Psoas muscle (tissue), 8 donors: ENCODE measurements around the gene PHF14. TPM values are rescaled to one million over a fixed set of nuclear protein-coding genes. Genes with fewer than 3 reads are reported as not detected.

Experiments
- ATAC-seq, 4 donors: fragments of 200-7000 bp; cut with Tn5 transposase; one replicate each; pipeline ENCODE4 v1.9.1; 2020; ENCODE audit warnings: moderate library complexity in 3 of 4, mild to moderate bottlenecking in 2 of 4
- DNase-seq, 2 donors: peaks; one replicate each; pipeline ENCODE4 v3.0.0-alpha.2; 2020
- H3K27ac ChIP-seq: fragments of 200-600 bp; one replicate; pipeline ENCODE4 v1.8.0; 2022
- H3K27me3 ChIP-seq, 3 donors: fragments of 200-600 bp in 1 of 3; one replicate each; pipeline versions ENCODE4 v1.6.1 to v1.8.0; 2013 to 2022; ENCODE audit warnings: low read length in 2 of 3, mild to moderate bottlenecking in 2 of 3, moderate library complexity in 1 of 3; ENCODE audit not compliant: insufficient read depth in 3 of 3
- H3K36me3 ChIP-seq, 2 donors: fragments of 200-600 bp in 1 of 2; one replicate each; pipeline versions ENCODE4 v1.6.1 to v1.8.0; 2013 to 2022; ENCODE audit warnings: low read depth in 1 of 2, mild to moderate bottlenecking in 1 of 2, moderate library complexity in 1 of 2; ENCODE audit not compliant: insufficient read depth in 1 of 2
- H3K4me1 ChIP-seq: fragments of 200-600 bp; one replicate; pipeline ENCODE4 v1.8.0; 2022
- H3K4me3 ChIP-seq: fragments of 200-600 bp; one replicate; pipeline ENCODE4 v1.8.0; 2022; ENCODE audit warnings: mild to moderate bottlenecking
- H3K9me3 ChIP-seq: fragments of 200-600 bp; one replicate; pipeline ENCODE4 v1.8.0; 2022
- CTCF ChIP-seq: fragments of 200-600 bp; IDR thresholded peaks from one replicate; pipeline ENCODE4 v1.8.0; 2022; ENCODE audit warnings: antibody characterized with exemption
- WGBS, 3 donors: extraction: QIAGEN DNeasy Blood & Tissue Kit; methylation state at CpG; one replicate each; pipeline versions ENCODE4 v1.1.6 to v1.1.7; 2013; 5-methylcytosine and 5-hydroxymethylcytosine counted together
- intact Hi-C, 2 donors: fragments of 100-400 bp; cut with DNase I; formaldehyde crosslinking; loops; one replicate each; pipeline versions ENCODE4 v1.11.0 to v1.14.2; 2022
- polyA plus RNA-seq, 3 donors: library from polyadenylated mRNA; stranded (reverse); fragments of 200-250 nt; gene quantifications; one replicate each; pipeline ENCODE4 v1.2.3, GENCODE V29; 2013
- total RNA-seq, 4 donors: library from RNA; stranded (reverse); fragmentation: NEBNext Ultra II Directional in 2 of 4; extraction: Animal tissue kit (Norgen Biotek cat#: 25700) in 2 of 4; gene quantifications; one replicate each; pipeline versions ENCODE4 v1.2.1 to v1.2.4, GENCODE V29; 2021 to 2023
- donor health status: healthy with polysubstance abuse.
- donor health status: DM: no; HTN: no; CAD: no; lungs with moderate emphysema.
- donor health status: Bipolar disorder and iron deficiency.
- donor health status: healthy.
- donor health status: DM: yes; HTN: yes; CAD: no.
- donor health status: DM: no; HTN: no; CAD: no.
- donor health status: DM: no; HTN: no; CAD: no.
- donor health status: DM: yes; HTN: yes; CAD: no.

The PHF14 gene
- total and polyA plus RNA-seq, 7 donors = 10.8 to 17.8 (median 13.8) TPM

- ATAC-seq = no peak
- no peaks in the 10 kb centered on the region for H3K27me3 ChIP-seq
- H3K27ac ChIP-seq = no peak overlapping the region
- H3K36me3 ChIP-seq = no peaks in the 10 kb centered on the region
- H3K4me3 ChIP-seq = no peak overlapping the region
- H3K9me3 ChIP-seq = no peaks in the 10 kb centered on the region
- no peak for TF ChIP-seq CTCF
- 59 to 87% (median 60%) methylated on average over 3 of the region's 3 CpGs for WGBS, 3 donors
- intact Hi-C loops = no loop called here
- DNase-seq = no peak
- H3K4me1 ChIP-seq = no peaks in the 10 kb centered on the region
Measured at GRCh38 chr7:11196143-11196542, 222.5 kb downstream of the PHF14 start.

GRCh38 chr7:11203224-11203623 is 229.6 kb downstream of the PHF14 start:
- DNase-seq (no peak), ATAC-seq (no peak)
- no peak overlapping the region for H3K27ac ChIP-seq
- TF ChIP-seq CTCF = no peak
- H3K4me1 ChIP-seq = no peaks in the 10 kb centered on the region
- H3K27me3 ChIP-seq = no peaks in the 10 kb centered on the region
- no peaks in the 10 kb centered on the region for H3K36me3 ChIP-seq
- H3K4me3 ChIP-seq = no peak overlapping the region
- no peaks in the 10 kb centered on the region for H3K9me3 ChIP-seq
- WGBS, 3 donors = 27 to 53% (median 35%) methylated on average over 1 of the region's 1 CpG
- intact Hi-C loops = no loop called here

- ATAC-seq (no peak), DNase-seq (peak in 1 of 2 donors; percentile 53)
- Histone ChIP-seq H3K27ac (no peak overlapping the region), H3K4me1 (no peaks in the 10 kb centered on the region), H3K4me3 (no peak overlapping the region), H3K27me3 (no peaks in the 10 kb centered on the region), H3K36me3 (no peaks in the 10 kb centered on the region), H3K9me3 (no peaks in the 10 kb centered on the region)
- TF ChIP-seq CTCF = no peak
- 32 to 47% (median 38%) methylated on average over 3 of the region's 3 CpGs for WGBS, 3 donors
- intact Hi-C loops = no loop called here
Measured at GRCh38 chr7:11203683-11204082, 230.0 kb downstream of the PHF14 start.

GRCh38 chr7:11206177-11206899 is 232.7 kb downstream of the PHF14 start:
- no peak for DNase-seq
- WGBS, 3 donors = 67 to 69% (median 67%) methylated on average over 4 of the region's 4 CpGs
- Histone ChIP-seq H3K4me3 (no peak overlapping the region), H3K27ac (no peak overlapping the region), H3K9me3 (no peaks in the 10 kb centered on the region), H3K4me1 (no peaks in the 10 kb centered on the region), H3K27me3 (no peaks in the 10 kb centered on the region), H3K36me3 (no peaks in the 10 kb centered on the region)
- TF ChIP-seq CTCF = no peak
- intact Hi-C loops = no loop called here
- ATAC-seq = no peak

- Histone ChIP-seq H3K4me3 (no peak overlapping the region), H3K36me3 (no peaks in the 10 kb centered on the region), H3K27me3 (no peaks in the 10 kb centered on the region), H3K9me3 (no peaks in the 10 kb centered on the region), H3K27ac (no peak overlapping the region), H3K4me1 (no peaks in the 10 kb centered on the region)
- DNase-seq = no peak
- ATAC-seq = no peak
- TF ChIP-seq CTCF = no peak
- intact Hi-C loops = no loop called here
- 82 to 88% (median 85%) methylated on average over 3 of the region's 3 CpGs for WGBS, 3 donors
Measured at GRCh38 chr7:11207565-11207964, 233.9 kb downstream of the PHF14 start.
